Neural progenitor cell (in vitro differentiated cells): ENCODE measurements around the gene PRXL2A.
A peak's percentile ranks its signal among the peaks of the same experiment; 100 is the strongest.

ENCODE experiments used
- CTCF ChIP-seq: fragments of 200-600 bp; sonication (generic); IDR thresholded peaks from 2 replicates; pipeline ENCODE4 v1.5.1; 2017; ENCODE audit warnings: antibody characterized with exemption, mild to moderate bottlenecking
- EZH2 ChIP-seq: fragments of 200-600 bp; sonication (generic); IDR thresholded peaks from 2 replicates; pipeline ENCODE4 v1.6.1; 2017; ENCODE audit warnings: antibody characterized with exemption, mild to moderate bottlenecking, moderate library complexity
- EZH2phosphoT487 ChIP-seq: fragments of 200-600 bp; sonication (generic); IDR thresholded peaks from 2 replicates; pipeline ENCODE4 v1.6.1; 2017; ENCODE audit warnings: antibody characterized with exemption

DNA sequence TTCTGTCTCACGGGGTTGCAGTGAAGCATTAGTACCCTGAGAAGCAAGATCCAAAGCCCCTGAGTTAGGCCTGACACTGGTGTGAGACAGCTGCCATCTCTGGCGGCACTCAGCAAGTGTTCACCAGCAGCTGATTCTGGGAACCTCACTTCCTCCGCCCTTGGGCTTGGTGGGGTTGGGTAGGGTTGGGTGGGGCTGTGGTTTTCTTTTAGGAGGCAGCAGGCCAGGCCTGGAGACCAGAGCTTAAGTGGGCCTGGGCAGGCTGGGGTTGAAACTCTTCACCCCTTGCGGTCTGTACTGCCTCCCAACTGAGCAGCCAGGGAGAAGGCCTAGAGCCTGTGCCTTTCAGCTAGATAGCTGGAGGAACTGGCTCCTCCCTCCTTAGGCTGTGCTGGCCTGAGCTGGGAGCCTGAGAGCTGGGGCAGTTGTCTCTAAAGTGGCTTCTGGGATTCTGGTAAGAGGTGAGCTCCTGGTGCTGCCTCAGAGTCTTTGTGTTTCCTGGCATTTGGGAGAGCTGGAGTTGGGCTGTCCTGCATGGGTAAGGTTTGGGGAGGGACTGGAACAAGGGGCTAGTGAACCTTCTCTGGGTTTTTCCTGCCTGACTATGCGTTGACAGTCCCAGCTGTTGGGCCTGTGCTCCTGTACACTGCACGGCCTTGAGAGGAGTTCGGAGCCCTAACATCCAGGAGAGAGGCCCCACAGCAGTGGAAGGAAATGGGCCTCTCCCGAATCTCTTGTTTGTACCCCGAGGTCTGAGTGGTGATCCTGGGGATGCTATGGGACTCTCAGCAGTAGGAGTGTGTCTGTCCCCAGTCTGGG lies 50.9 kb downstream of the PRXL2A start:
- peak; percentile 5 for TF ChIP-seq CTCF
- no peak for TF ChIP-seq EZH2
- no peak for TF ChIP-seq EZH2phosphoT487
